NK-92 treated with Interleukin-12 subunit alpha and Interleukin-12 subunit beta, amount 100 ng/mL, for 24 hours (cell line): ENCODE measurements around the gene PIRT.

ENCODE experiments used
- DNase-seq: peaks from one replicate; lab custom pipeline; 2025; lab: John Stamatoyannopoulos, UW

The PIRT gene

DNA sequence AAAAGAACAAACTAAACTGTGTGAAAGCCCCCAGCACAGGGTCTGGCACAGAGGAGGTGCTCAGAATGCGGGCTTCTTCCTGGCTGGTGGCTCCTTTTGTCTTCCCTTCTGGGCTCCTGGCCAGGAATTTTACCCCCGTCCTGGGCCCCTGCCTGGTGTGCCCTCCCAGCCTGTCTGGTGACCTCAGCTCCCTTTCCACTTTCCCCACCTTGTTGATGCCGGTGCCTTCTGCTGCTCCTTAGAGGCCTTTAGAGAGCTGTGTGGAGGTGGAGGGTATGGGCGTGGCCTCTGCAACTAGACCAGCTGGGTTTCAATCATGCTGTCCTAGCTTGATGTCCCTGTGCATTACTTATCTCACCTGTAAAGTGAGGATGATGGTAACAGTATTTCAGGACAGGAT lies 16.8 kb downstream of the PIRT start:
- no peak for DNase-seq

DNA sequence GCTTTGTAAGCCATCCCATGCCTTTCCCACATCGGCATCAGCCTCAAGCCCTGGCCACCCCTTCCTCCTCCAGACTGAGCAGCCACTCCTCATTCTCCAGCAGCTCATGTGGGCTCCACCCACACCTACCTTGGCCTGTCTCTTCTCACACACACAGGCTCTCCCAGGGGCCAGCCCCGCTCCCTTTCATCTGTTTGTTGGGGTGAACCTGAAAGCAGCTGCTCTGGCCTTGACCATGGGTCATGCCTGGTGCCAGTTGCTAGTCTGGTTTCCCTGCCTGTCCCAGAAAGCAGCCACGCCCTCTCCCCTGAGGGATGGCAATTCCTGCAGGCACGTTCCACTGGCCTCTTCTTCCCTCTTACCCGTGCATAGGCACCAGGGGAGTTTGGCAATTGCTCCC lies 22.6 kb downstream of the PIRT start:
- DNase-seq: no peak

DNA sequence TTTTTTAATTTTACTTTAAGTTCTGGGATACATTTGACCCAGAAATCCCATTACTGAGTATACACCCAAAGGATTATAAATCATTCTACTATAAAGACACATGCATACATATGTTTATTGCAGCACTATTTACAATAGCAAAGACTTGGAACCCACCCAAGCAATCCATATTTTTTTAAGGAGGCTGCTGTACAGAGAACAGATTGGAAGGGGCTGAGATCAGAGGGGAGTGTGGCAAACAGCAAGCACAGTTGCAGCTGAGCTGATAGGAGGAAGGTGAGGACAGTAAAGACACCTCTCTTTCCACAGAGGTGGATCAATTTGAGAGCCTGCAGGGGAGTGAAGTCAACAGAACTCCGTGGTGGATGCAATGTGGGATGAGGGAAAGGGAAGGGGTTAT lies 23.8 kb downstream of the PIRT start:
- no peak for DNase-seq

DNA sequence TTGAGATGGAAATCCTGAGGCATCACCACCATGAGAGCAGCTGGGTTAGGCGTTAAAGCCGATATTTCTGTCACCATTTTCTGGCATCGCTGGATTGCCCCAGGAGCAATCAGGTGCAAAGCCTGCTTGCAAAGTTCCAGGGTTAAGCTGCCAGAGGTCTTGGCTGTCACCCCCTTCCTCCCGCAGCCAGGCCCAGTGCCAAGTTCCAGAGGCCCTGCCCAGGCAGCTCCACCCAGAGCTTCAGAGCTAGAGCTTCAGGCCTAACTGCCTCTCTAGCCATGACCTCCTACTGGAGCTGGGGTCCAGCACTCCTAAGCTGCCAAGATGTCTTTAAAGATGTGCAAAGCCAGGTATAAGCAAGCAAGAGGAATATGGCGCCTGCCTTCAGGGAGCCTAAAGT lies 25.2 kb downstream of the PIRT start:
- DNase-seq: no peak

DNA sequence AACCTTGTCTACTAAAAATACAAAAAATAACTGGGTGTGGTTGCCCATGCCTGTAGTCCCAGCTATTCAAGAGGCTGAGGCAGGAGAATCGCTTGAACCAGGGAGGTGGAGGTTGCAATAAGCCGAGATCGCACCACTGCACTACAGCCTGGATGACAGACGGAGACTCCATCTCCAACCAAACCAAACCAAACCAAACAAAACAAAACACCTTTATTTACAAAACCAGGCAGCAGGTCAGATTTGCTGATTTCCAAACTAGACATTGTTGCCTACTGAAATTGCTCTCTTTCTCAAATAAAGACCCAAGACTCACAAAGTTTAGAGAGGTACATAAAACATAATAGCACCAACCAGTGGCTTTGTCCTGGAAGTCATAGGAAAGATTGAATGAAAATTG lies 28.3 kb downstream of the PIRT start:
- no peak for DNase-seq

DNA sequence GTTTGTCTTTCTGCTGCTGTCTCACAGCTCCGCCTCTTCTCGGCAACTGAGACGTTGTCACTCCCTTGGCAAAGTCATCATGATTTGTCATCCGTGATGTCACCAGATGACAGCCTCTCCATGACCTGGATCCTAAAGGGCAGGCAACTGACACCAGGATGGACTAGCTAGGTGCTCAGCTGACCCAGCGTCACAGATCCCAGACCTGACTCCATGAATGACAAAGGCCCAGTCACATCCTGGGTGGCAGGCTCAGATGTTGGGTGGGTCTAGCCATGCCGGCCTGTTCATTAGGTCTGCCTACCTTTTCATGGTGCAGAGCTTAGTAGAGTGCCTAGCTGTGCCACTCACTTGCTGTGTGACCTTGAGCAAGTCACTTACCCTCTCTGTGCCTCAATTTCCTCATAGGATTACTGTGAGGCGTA lies 30.2 kb downstream of the PIRT start:
- DNase-seq: no peak

DNA sequence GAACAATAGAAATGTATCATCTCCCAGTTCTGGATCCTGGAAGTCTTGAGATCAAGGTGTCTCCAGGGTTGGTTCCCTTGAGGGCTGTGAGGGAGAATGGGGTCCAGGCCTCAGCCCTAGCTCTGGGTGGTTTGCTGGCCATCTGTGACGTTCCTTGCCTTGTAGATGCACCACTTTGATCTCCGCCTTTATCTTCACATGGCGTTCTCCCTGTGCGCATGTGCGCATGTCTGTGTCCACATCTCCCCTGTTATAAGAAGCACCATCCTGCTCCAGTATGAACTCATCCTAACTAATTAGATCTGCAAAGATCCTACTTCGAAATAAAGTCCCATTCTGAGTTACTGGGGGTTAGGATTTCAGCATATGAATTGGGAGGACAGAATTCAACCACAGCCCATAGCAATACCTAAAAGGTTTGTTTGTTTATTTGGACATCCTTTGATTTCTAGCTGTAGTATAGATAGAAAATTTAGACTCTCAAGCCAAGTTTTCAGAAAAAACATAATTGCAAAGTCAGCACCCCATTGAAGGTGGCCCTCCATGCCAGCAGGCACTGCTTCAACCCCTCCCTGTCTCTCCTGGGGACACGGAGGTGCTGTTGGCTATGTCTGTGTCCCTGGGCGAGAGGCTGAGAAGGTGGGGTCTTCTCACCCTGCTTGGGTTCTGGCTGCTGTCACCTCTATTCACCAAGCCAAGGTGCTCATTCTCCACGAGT lies 31.2 kb downstream of the PIRT start:
- no peak for DNase-seq

DNA sequence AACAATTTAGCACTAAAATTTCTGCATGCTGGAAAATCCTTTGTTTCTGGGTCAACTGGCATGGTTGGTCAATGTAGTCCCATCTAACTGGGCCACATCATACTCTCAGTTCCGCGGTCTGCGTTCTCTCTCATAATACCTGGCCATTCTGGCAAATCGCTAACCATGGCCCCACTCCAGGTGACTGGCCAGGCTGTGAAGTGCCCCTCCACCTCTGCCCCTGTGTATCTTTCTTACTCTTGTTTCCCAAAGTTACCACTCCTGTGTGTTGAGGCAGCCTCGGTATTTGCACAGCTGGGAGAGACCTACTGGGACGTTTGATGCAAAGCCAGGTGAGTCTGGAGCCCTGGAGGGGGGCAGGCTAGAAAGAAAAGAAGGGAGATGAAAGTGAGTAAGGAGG lies 32.0 kb downstream of the PIRT start:
- no peak for DNase-seq

DNA sequence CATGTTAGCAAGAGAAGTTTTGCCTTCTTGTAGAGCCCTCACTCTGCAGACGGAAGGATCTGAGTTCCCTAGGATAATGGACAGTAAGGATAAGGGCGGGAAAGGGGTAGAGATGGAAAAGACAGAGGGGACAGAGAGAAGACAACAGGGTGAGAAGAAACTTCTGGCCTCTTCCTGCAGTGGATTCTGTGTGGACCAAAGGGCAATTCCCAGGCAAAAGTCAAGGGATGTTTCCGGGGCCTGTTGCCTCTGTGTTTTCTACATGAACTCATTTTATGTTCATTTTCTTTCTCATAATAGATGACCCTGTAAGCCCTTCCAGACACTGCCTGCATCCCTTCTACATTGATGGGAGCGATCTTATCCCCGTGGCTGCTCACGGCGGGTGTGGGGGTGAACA lies 33.3 kb downstream of the PIRT start:
- no peak for DNase-seq

DNA sequence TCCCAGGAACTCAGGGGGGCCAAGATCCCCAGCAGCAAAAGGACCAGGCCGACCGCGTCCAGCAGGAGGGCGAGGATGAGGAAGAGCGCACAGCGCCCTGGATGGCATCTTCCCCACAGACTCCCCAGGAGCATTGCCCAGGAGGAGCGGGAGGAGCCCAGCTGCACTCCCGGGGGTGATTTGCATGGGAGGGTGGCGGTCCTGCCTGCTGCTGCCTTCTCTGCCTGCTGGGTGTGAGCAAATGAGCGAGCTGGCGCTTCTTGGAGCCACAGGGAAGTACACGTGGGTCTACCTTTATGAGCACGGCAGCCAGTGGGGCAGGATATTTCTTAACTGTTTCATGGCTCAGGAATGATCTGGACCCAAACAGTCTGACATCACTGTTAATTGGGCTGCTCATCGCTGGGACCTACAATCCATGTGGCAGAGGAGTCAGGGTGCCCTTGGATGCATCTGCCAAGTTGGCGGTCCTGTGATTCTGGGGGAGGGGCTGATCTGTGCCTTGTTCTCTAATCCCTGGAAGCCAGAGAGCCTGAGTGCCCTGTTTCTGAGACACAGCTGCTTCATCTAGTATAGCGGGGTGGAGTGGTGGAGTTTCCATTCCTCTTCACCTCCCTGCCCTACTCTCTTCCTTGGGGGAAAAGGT lies 33.9 kb downstream of the PIRT start, which contains the start of gene TMEM238L:
TMEM238L (minus strand) TSS at position 270 of the 646 bp plus-strand sequence; CDS start at position 134, 136 bp downstream.
- DNase-seq: no peak

DNA sequence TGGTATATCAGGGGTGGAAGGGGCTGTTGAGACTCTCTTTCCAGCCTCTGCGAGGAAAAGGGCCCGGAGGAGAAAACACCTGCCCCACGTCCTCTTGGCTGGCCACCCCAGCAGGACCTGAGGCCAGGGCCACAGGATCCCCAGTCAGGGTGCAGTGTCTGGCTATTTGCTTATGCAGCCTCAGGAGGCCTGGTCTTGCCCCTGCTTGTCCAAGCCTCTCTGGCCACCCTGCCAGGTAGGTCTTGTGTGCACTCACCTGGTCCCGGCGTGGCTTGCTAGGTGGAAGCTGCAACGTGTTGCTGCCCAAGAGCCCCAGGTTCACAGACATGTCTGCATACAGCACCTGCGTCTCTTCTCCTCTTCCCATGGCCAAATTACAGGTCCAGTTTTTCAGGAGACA lies 34.5 kb downstream of the PIRT start:
- no peak for DNase-seq

DNA sequence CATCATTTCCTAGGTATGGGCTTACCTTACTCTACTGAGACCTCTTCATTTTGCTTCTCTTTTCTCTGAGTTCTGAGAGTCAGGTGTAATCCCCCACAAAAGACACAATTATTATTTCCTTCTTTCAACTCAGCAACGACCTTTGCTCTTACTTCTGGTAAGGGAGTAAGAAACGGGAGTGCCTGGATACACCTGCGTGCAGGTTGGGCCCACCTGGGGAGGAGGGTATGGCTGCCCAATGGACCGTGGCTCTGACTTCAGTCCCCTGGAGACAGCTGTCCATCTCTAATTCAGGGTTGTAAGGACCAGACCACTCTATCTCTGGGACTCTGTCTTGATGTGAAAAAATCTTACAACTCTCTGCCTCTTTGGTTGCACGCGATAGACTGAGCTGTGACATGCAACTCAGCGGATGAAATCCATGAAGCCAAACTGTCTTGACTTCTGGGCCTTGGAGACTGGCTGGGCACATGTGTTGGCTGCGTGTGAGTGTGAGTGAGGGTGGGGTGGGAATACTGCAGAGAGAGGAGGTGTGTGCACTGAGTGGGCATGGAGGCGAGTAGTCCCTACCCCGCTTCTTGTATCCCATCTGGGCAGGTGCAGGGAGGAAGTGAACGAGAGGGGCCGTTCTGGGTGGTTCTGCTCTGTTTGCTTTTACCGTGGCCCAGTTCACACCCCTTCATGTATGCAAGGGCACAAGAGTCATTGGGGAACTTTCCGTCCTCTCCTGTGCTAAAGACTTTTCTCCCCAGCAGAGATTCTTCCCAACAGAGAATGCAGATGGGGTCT lies 35.2 kb downstream of the PIRT start:
- no peak for DNase-seq

DNA sequence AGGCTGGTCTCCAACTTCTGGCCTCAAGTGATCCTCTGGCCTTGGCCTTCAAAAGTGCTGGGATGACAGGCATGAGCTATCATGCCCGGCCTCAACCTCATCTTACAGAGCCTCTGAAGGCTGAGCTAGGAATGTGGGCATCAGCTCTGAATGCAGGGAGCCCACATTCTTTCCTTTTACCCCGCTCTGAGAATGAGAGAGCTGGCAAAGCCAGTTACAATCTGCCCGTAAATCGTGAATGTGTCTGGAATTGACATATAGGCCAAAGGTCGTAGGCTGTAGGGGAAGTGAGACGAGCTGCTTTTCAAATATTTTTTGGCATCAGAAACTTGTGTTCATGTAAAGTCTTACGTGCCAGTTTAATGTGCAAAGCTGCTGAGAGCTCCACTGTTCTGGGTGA lies 38.5 kb downstream of the PIRT start:
- DNase-seq: no peak

DNA sequence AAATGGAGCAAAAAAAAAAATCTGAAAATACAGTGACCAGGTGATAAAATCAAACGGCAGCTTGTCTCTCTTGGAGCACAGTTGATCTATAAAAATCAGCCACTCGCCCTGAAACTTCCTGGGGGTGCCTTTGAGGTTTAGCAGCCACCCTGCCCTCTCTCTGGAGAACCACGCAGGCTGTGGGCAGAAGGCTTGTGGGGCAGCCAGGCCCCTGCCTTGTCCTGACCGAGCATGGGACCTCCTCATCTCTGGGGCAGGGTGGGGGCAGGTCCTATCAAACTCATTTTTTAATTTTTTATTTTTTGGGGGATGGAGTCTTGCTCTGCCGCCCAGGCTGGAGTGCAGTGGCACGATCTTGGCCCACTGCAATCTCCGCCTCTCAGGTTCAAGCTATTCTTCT lies 39.0 kb downstream of the PIRT start:
- no peak for DNase-seq

DNA sequence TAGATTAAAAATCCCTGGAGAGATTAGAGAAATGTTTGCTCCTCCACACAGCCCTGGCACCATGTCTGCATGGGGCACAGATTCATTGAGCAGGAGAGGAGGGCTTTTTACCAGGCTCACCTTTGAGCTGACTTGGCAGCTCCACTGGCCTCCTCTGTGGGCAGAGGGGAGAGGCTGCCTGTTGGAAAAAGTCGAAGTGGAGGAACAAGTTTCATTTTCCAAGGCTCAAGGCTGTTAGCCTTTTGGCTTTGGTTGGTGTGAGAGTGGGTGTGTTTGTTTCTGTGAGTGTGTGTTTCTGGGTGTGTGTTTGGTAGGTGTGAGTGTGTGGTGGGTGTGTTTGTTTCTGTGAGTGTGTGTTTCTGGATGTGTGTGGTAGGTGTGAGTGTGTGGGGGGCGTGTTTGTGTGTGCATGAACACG lies 39.5 kb downstream of the PIRT start:
- no peak for DNase-seq

DNA sequence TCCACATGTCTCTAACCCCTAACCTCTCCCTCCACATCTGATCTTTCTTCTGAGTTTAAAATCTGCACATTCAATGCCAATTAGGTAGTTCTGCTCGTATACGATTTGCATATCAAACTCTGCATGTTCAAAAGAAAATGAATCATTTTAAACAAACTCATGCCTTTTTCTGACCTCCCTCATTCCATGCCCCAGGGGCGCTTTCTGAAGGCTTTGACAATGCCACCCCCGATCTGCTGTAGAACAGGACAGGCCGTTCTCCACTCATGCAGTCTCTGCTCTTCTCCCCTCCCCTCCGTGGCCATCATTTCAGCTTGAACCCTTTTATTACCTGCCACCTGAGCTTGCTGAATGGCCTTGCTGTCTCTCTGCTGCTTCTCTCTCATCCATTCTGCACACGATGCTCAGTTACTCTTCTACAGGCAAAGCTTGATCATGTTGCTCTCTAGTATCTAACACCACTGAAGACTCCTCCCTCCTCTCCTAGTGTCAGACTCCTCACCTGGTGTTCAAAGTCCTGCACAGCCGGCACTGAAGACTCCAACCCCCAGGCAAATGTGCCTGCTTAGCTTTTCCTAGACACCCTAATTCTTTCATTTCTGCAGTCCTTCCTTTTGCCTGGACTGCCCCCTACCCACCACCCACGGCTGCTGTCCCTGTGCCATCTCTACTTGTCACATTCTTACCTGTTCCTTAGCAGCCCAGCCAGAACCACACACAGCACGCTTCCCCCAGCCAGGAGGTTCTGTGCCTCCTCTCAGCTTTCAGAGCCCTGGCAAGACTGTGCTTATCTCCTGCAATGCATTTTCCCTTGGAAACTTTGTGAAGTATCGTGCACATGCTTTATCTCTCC lies 40.2 kb downstream of the PIRT start:
- DNase-seq: no peak

DNA sequence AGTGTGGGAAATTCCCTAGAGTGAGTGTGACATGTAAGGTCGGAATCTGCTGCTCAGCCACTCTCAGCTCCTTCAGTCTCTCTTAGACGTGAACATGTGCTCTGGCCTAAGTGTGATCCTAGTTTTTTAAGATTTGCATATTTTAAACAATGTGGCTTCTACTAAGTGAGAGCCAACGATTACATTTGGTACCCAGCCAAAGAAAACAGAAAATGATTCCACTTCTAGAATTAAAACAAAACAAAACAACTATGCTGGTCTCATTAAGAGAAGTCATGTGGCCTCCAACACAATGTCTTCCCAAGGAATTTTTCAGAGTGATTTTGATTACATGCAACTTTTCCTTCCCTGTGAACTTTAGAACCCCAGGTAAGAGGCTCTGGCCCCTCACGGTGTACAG lies 44.1 kb downstream of the PIRT start:
- no peak for DNase-seq

DNA sequence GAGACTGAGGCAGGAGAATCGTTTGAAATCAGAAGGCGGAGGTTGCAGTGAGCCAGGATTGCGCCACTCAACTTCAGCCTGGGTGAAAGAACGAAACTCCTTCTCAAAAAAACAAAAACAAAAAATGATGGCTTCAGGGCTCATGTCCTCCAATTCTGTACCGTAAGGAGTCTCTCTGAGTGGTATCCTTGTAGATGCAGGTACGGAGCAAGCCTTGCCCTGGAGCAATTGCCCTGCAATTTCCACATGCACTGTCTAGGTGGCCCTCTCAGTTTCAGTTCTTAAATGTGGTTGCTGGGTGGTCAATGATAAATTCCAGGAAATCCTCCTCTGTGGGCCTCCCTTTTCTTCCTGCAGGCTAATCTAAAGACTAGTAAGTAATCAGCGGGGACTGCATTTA lies 44.6 kb downstream of the PIRT start:
- no peak for DNase-seq

DNA sequence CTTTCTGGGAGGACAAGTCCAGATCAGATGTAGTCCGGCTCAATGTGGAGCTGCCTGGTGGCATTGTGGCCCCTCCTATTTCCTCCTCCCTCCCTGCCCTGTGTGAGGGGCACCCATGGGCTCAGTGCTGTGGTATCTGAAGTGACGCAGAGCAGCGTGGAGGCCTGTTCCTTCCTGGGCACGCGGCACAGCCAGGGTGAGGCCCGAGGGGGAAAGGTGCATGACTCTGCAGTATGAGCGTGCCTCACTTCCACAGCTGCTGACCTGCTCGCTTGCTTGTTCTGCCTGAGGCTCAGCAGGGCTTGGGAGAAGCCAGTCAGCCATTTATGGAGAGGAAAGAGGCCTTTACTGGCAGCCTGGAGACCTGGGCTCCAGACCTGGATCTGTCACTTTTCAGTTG lies 45.7 kb downstream of the PIRT start:
- DNase-seq: no peak

DNA sequence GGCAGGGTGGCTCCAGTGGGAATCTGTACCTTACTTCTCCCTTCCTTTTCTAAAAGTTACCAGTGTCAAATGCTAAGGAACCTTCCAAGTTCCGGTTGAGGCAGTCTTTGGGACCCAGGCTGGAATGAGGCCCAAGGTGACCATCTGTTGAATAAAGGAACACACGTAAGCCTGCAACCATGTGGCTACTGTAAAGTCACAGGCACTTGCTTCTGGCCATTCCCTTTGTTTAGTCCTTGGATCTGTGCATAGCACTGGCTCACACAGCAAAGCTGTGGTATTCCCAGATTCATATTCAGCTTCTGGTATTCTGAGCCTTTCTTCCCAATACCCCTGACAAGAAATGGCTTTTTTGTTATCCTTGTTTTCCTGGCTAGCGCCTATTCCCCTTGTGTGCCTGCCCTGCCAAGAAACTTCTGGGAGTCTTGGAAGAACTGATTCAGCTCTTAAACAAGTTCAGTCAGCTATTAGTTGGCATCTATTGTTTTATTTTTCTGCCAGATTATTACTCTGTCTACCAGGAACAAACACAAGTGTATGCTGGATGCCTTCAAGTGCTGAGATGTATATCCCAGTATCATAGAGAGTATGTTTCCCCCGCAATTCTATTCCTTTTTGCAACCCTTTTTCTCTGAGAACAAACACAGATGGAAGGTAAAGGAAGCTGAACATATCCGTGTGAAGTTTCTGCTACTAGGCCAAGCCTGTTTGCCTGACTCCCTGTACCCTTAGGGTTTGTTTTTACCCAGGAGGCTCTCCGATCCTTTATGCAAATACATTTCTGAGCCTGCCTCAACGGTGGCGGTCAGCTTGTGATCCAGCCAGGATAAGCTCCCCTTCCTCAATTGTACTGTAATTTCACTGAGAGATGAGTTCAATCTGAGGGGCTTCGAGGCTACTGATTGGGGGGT lies 47.1 kb downstream of the PIRT start:
- no peak for DNase-seq

DNA sequence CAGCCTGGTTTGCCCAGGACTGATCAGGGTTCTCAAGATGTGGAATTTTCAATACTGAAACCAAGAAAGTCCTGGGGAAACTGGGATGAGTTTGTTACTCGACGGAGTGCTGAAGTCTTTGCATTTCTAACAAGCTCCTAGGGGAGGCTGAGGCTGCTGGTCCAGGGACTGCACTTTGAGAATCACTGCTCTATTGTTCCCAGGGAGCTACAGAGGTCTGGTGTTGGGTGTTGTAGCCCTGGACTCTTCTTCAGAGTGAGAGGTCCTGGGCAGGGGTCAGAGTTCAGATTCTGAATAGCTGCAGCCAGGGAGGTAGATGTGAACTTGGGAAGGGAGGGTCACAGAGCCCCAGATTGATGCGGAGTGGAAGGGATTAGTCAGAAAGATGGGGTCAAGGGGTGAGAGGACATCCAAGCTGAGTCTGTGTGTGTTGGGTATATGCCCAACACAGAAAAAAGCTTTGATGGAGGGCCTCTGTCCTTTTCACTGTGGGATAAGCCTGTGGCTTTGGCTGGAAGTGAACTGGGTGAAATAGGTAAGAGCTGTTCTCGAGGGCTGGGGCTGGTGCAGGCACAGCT lies 48.1 kb downstream of the PIRT start:
- DNase-seq: no peak
